HG03558 (cell line): ENCODE results near the gene ATXN10.
"Not testable (repeated sequence)": the region's sequence is repeated elsewhere in the genome, so short reads cannot be mapped to it uniquely, and the experiment has no call there.

Source experiments
- ATAC-seq: cut with Tn5 transposase; IDR thresholded peaks from one replicate; pipeline ENCODE4 v1.9.1; 2021; ENCODE audit warnings: moderate number of reproducible peaks; ENCODE audit not compliant: unreplicated experiment; ENCODE audit errors: extremely low read depth

Gene ATXN10

DNA sequence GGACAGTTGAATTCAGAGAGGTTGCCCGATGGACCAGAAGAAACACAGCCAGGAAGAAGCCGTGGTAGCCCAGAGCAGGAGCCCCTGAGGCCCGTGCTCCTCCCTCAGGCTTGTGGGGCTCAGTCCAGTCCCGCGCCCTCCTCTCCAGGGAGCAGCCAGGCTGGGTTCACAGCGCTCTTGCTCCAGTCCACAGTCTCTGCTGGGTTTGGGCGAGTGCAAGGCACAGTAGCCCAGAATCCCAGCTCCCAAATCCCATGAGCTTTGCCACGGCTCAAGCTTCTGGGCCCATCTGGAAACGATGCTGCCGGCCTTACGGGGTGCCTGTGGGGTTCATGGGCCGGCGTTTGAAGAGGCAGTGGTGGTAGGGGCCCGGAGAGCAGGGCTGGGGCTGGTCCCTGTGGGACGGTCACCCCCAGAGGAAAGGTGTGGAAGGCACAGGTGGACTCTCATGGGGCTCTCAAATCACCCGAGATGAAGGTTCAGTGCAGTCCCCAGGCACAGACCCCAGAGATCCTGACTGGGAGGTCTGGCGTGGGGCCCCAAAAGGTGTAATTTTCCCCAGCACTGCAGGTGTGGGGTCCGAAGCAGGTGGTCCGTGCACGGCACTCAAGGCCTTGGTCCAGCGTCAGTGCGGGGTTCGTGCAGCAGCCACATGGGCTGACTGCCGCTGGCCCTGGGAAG, 30.6 kb upstream of the ATXN10 start:
- ATAC-seq, result no peak

- ATAC-seq, result no peak
Observed at GRCh38 chr22:45642986-45643385, 28.6 kb upstream of the ATXN10 start.

DNA sequence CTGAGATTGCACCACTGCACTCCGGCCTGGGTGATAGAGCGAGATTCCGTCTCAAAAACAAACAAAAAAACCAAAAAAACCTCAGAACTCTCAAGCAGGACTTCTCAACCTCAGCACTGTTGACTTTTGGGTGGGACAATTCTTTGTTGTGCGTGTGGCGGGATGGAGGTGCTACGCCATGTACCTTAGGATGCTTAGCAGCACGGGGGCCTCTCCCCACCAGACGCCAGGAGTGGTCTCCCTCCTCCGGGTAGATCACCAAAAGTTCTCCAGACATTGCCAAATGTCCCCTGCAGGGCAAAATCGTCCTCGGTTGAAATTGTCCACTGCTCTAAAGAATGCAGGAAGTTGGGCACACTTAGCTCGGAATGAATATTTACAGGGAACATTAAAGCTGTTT, 26.9 kb upstream of the ATXN10 start:
- ATAC-seq, result no peak

GRCh38 chr22:45645150-45645525, 26.5 kb upstream of the ATXN10 start:
- ATAC-seq, result no peak

- ATAC-seq, result no peak
Observed at GRCh38 chr22:45645526-45646414, 25.9 kb upstream of the ATXN10 start.

GRCh38 chr22:45647532-45648225, 24.0 kb upstream of the ATXN10 start:
- no peak for ATAC-seq

DNA sequence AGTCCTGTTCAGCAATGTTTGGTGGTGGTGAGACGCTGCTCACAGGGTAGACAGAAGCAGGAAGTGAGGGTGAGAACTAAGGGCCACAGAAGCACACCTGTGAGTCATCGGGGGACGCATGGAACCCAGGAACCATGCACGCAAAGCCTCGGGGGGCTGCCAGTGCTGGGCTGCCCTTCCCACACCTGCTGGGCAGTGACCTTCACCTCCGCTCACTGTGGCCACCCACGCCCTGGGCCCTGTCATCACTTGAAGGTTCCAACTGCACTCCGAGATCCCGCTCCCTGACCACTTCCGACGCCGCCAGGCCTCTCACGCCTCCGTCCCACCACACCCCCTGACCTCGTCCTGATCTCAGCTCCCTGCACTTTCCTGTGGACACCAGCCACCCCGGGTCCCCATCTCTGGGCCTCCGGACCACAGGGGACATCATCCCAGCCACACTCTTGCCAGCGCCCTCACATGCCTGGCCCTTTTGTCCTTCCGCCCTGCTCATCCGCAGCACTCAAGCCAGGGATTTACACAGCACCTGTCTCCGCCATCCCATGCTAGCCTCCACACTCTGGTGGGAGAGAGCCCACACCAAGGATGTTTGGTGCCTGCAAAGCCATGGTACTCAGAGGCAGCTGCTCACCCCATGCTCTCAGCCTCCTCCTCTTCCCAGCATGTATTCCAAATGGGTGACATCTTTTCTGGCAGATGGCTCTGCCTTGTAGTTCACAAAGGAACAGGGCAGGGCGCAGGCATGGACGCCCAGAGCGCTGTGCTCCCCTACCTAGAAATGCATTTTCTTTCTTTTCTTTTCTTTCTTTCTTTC, 23.1 kb upstream of the ATXN10 start:
- no peak for ATAC-seq

DNA sequence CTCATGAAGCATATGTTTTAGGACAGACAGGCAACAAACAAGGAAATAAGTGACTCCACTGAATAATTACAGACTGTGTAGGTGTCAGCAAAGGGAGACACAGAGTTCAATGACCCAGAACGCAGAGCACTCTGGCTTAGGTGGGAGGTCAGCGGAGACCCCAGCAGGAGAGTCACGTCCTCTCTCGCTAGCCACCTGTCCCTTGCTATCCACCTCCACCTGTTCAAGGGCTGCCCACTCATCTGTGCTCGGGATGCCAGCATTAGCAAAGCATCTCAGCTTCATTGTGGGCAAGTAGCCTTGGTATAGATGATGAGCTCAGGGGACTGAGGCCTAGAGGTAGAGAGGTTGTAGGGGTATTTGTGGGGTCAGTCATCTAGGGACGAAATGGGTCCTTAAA, 21.8 kb upstream of the ATXN10 start:
- no peak for ATAC-seq

GRCh38 chr22:45650721-45651120, 20.9 kb upstream of the ATXN10 start:
- no peak for ATAC-seq

DNA sequence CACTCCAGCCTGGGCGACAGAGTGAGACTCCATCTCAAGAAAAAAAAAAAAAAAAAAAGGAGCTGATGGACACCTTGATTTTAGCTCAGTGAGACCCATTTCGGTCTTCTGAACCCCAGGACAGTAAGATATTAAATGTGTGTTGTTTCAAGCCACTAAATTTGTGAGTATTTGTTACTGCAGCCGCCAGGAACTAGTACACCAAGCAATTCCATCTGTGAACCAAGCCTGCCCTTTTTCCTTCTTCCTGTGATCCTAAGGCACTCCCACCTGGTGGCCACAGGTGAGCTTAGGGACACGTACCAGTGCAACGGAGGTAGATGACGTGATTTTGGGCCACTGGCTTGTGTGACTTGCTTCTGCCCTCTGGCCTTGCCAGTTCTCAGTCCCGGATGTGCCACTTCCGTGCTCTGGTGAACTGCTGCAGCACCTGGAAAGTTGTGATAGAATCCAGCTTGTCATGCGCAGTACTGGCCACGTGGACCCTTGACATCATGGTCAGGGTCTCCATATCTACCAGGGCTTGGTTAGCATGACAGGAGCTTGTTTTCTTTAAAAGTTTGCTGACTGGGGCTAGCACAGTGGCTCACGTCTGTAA, 19.6 kb upstream of the ATXN10 start:
- no peak for ATAC-seq

DNA sequence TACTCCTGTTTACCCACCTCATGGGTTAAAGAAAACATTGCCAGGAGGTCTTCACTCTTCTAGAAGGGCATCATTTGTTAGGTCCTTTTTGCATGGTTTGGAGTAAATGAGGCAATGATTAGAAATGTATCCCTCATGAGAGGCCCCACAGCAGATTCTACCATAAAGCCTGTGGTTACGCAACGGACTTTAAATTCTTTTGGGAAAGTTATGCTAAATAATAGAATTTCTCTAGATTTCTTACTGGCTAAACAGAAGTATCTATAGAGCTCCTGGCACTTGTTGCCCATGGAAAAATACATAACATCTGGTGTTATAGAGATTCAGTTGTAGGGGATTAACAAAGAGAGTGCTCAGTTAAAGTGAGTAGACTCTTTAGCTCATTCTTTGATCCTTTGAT, 15.1 kb upstream of the ATXN10 start:
- no peak for ATAC-seq

DNA sequence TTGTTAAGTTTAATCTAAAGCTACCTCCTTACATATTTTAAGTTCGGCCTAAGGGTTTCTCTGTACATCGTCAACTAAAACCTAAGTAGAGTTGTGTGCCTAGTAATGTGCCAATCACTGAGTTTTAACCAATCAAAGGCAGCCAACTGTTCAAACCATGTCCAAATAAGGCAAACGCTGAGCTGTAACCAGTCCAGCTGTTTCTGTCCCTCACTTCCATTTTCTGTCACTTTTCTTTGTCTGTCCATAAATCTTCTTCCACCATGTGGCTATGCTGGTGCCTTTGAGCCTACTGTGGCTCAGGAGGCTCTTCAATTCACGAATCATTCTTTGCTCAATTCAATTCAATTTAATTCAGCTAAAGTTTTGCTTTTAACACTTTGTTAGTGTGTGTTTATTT, 13.9 kb upstream of the ATXN10 start:
- ATAC-seq, result no peak

- no peak for ATAC-seq
Observed at GRCh38 chr22:45664136-45664646, 7.4 kb upstream of the ATXN10 start.

DNA sequence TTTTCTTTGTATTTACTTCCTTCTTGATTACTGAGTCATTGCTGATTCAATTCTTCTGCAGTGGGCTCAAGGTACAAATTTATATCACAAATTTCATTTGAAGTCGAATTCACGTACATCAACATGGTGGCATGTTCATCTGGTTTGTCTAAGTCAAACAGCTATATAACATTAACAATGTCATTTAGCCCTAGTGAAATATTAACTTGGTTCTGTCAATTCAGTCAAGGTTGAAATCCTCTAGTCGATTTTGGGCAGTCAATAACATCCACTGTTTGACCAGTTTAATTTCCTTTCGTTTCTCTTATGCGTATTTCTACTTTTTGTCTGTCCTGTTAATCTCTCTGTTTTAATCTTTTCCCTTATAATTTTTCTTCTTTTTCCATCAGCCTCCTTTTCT, 4.1 kb upstream of the ATXN10 start:
- ATAC-seq, result no peak

DNA sequence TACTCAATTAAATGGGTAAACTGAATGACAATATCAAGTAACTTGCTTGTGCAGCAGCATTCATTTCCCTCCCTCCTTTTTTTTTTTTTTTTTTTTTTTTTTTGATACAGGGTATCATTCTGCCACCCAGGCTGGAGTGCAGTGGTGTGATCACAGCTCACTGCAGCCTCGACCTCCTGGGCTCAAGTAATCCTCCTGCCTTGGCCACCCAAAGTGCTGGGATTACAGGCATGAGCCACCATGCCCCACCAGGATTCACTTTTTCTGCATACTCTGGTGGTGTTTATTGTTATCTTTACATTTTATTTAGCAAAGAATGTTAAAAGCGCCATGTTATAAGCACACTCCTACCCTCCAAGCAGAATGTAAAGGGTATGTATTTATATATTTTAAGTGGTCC, 1.3 kb upstream of the ATXN10 start:
- not testable (repeated sequence) for ATAC-seq

DNA sequence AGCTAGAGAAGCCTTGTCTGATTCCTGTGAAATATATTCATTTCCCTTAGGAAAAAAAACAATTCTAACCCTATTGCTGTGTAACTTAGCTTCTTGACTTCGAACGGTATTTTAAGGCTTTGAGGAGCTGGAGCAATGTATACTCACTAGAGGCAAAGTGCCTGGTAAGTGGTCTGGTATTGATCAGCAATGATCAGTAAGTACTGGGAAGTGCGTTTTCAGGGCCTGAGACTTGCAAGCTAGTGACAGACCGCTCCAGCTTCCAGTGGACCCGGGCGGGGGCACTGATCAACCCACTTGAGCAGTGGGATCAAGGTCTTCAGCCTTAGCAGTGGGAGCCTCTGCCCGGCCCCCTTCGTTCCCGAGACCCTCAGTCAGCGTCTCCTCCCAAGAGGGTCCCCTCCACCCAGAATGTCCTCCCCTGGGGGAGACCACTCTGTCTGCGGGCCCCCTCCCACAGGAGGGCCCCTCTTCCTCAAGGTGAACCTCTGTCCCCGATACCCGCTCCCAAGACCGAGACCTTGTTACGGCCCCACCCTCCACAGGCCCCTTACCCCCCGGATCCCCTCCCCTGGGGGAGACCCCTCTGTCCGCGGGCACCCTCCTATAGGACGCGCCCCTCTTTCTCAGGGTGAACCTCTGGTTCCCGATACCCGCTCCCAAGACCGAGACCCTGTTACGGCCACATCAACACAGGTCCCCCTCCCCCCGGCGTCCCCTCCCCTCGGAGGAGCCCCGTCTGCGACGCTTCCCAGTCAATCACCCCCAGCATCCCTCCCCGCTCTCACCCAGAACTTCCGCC, 452 bp upstream of the ATXN10 start:
- ATAC-seq, result no peak

DNA sequence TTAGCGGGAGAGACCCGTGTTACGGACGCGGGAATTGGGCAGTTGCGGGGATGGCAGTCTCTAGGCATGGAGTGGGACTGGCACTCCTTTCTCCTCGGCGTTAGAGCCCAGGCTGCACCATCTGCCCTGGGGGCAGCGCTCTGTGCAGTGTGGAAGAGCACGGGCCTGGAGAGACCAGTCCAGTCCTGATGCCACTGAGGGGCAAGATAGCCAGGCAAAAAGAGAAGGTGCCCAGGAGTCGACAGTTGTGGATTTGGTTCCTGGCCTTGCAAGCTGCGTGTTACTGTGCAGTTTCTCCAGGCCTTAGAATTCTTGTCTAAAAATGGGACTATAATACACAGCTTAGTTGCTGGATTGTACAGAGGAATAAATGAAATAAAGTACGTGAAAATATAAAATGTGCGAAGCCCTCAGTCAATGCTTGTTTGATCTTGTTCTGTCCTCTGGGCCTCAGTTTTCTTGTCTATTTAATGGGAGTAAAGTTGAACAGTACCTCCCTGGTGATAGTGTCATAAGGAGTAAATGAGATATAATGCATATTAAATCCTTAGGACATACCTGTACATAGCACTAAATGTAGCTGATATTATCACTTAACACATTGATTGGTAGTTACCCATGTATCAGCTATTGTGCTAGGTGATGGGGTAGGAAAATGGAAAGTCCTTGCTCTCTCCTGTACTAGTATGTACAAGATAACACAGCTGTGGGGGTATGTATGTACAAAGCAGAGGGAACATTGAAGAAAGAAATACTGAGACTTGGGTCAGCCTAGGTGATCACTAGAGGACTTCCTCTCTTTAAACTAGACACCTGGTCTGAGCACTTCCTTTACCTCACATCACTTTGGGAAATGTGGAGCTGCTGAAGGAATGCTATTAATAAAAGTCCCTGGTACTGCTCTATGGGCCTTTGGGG, 1.2 kb downstream of the ATXN10 start:
- ATAC-seq, result no peak
